SKM-1 treated with dmso at 0.1 percent for 144 hours (cell line): ENCODE data around the gene STARD13.

Source experiments
- DNase-seq: peaks from one replicate; lab custom pipeline; 2025; ENCODE audit not compliant: unreplicated experiment; lab: John Stamatoyannopoulos, UW

STARD13 gene

GRCh38 chr13:33099860-33100259 is 185.7 kb downstream of the STARD13 start:
- DNase-seq = no peak

GRCh38 chr13:33096886-33097605 is 188.5 kb downstream of the STARD13 start:
- DNase-seq = no peak

DNA sequence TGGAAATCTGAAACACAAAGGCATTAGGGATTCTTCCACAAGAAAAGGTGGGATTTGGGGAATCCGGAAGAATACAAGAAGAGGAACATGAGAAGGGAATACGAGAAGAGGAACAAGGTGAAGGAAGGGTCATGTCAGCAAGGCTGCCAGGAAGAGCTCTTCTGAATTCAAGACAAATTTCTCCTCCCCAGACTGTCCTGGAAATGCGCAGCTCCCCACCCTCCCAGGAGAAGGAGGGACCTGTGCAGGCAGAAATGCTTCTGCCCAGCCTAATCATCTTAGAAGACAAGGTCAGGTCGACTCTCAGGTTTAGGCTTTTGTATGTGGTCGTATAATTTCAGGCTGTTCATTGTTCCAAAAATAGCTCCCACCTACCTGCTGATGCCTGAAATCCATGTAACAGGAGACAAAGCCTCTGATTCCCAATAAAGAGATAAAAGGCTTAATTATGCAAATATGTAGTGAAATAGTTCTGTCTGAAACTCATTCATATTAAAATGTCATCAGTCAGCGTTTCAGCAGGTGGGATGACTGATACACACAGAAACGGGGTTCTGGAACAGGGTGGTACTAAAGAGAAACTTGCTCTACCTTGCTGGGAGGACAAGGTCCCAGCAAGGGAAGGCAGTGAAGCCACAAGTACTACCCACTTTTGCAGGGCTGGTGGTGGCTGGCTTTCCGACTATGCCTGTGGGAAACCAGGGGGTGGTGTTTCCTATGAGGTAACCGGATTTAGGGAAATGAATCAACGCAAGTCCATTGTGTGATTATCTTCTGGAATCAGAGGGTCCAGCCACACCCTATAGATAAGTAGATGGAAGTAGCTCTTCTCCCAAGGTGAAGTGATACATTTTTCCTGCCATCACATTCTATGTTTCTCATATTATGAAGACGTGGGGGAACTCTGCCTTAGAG is 193.2 kb downstream of the STARD13 start:
- no peak for DNase-seq

DNA sequence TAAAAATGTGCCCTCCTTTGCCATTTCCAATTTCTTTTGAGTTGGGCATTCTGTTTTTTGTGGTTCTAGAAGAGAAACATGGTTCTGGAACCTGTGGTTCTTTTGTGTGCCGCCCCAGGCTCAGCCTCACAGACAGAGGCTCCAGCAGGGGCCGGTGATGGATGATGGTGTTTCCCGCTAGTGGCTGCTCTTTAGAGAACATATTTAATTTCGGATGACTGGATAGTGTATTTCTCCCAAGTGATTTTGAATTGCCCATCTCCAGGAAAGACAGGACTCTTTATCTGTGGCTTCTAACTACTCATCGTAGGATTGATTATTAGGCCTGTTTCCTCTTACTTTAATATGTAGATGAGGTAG is 194.2 kb downstream of the STARD13 start:
- no peak for DNase-seq

- no peak for DNase-seq
Measured at GRCh38 chr13:33090755-33091414, 194.7 kb downstream of the STARD13 start.

- DNase-seq = no peak
Measured at GRCh38 chr13:33089311-33089710, 196.2 kb downstream of the STARD13 start.

GRCh38 chr13:33087790-33088189 is 197.8 kb downstream of the STARD13 start:
- DNase-seq = no peak

DNA sequence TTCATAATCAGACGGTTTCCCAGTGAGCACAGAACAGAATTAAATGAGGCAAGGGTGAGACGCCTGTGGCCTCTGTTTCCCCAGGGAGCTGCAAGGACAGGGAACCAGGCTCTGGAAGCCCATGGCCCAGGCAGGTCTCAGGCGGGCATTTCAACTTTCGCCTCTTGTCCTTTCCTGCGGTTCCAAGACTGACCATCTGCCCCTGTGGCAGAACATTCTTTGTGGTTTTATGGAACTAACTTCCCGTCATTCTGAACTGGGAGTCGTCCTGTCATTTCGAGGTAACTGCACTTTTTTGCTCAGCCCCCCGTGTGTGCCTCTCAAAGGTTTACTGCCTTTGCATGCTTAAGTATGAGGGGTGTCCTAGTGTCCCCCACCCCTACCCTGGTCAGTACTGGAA is 198.5 kb downstream of the STARD13 start:
- no peak for DNase-seq

GRCh38 chr13:33083054-33083453 is 202.5 kb downstream of the STARD13 start:
- DNase-seq = no peak

DNA sequence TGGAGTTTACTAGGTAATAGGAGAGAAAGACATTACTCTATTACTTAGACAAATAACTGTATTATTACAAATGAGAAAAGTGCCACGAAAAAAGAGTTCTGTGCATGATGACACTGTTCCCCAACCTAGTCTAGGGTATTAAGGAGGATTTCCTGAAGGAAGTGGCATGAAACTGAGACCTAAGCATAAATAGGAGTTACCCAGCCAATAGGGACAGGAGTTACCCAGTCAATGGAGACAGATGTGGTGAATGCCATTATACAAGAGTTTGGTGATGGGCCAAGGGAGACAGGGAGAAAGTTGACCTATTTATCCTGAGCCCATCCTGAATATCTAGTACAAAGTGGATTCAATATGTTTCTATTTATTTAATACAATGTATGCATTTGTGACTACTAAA is 203.9 kb downstream of the STARD13 start:
- no peak for DNase-seq

GRCh38 chr13:33080972-33081590 is 204.5 kb downstream of the STARD13 start:
- DNase-seq = no peak

DNA sequence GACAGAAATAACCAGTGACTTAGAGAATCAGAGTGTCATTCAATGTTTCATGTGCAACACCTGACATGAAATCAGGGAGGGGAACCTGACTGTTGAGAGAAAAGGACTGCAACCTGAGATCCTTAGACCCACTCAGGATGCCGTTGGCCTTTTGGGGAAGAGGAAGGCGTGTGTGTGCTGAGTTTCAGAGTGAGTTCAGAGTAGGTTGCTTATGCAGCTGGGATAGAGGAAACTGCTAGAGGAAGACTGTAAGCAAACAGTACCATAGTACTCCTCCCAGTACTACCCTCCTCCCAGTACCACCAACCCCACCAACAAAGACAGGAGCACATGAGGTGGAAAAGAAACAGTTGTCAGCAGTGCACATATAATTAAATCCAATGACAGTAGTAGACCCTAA is 205.6 kb downstream of the STARD13 start:
- DNase-seq = peak; percentile 20

DNA sequence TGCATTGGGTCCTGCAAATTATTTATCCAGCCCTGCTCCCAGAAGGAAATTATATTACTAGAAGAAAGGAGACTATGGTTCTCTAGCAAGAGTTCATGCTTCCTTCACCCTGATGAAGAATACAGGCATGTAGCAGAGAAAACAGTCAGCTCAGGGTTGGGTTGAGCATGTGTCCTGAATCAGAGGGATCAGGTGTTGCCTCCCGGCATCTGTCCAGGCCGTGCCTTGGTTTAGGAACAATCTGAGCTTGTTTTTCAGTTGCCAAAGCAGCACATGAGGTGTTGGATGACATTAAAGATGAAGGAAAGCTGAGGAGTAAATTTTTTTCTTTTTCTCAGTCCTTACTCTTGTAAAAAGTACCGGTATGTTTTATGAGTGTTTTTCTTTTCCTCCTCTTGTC is 207.3 kb downstream of the STARD13 start:
- DNase-seq = no peak

GRCh38 chr13:33076001-33076992 is 209.3 kb downstream of the STARD13 start:
- no peak for DNase-seq

DNA sequence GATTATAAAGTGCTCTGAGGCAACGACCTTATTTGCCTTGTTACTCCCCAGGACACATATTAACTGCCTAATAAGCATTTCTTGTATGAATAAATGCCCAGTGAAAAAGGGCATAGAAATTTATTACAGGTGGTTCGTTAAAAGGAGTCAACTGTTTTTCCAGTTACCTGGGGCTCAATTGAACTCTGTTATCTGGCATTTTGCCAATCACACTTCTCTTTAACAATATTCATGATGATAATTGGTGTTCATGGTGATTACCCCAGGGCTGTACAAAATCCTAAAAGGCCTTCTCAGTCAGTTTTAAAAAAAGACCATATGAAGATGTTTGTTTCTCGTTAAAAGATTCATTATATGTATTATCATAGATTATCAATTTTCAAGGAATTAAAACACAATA is 212.2 kb downstream of the STARD13 start:
- no peak for DNase-seq

DNA sequence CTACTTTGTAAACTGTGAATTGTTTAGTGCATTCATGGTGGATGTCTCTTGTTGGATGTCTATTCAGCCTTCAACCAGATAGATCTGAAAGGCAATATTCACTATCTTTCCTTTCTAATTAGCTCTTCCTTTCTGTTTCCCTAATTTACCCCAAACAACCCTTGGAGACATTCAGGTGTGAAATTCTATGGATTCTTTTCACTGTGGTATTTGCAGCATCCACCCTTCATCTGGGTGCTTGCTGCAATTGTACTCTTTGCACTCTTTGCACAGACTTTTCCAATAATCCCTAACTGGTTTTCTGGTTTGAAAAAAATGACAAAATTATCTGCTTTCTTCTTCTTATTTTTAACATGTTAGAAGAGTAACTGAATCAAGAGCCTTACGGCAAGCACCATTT is 212.8 kb downstream of the STARD13 start:
- DNase-seq = no peak

DNA sequence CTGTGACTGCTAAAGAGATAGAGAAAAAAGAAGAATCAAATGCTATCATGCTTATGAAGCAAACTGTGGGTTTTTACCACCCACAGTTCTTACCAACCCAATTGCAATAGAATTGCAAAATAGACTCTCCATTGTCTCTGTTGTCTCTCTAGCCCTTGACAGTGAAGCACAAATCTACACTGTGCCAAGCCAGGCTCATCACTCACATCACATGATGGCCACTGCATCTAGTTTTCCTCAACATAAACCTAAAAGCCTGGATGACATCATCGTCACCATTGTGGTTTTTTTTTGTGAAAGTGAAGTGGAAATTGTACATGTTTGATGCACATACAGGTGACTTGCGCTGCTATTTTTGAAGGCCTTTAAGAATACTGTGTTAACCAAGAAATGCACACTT is 213.3 kb downstream of the STARD13 start:
- no peak for DNase-seq

GRCh38 chr13:33070713-33071112 is 214.8 kb downstream of the STARD13 start:
- no peak for DNase-seq

GRCh38 chr13:33069365-33069764 is 216.2 kb downstream of the STARD13 start:
- no peak for DNase-seq

- no peak for DNase-seq
Measured at GRCh38 chr13:33066329-33066728, 219.2 kb downstream of the STARD13 start.
